ENCODE results near the gene ADGRF3. TPM values are rescaled to one million over a fixed set of nuclear protein-coding genes. Genes with fewer than 3 reads are reported as not detected.

ADGRF3 gene
- total and polyA plus RNA-seq, 2 of the 13 experiments (the other 11 are each of a cell fraction or from before 2014, with no cell fraction given) = 0.40 to 1.5 TPM

GRCh38 chr2:26387189-26387588, 40.6 kb upstream of the ADGRF3 start:
- ATAC-seq = no peak
- in situ Hi-C loops (cut with HindIII; ENCODE audit: extremely low pct_ligation_motif_present, low pct_unique_long_range_greater_than_20kb) (no loop called here), intact Hi-C loops (cut with micrococcal nuclease; ENCODE audit: unreplicated experiment) (no loop called here)
- H3K4me3 ChIP-seq (replicated peaks in 1 of 3; ENCODE audit: insufficient read depth in 1 of 3, low read depth in 2 of 3, low read length in 3 of 3) = no peak overlapping the region
- no peak overlapping the region for H3K4me2 ChIP-seq (ENCODE audit: low read depth, low read length)
- H3K9me3 ChIP-seq (ENCODE audit: low read length) = no peaks in the 10 kb centered on the region
- H3K27ac ChIP-seq (ENCODE audit: extremely low read length, insufficient read depth, low read length) = no peak overlapping the region
- H3K9ac ChIP-seq (ENCODE audit: insufficient read depth, low read depth, low read length) = no peak overlapping the region
- no peaks in the 10 kb centered on the region for H4K20me1 ChIP-seq (ENCODE audit: insufficient read depth, low read length)
- TF ChIP-seq ZNF557 (CRISPR knock-in tag; IDR thresholded peaks at IDR 0.05) (no peak), THRA (CRISPR knock-in tag; IDR thresholded peaks at IDR 0.05; ENCODE audit: borderline replicate concordance) (no peak), ZNF530 (CRISPR knock-in tag; IDR thresholded peaks at IDR 0.05; ENCODE audit: low read depth) (no peak), ZNF687 (CRISPR knock-in tag; IDR thresholded peaks at IDR 0.05) (no peak), RAD21 (CRISPR knock-in tag; IDR thresholded peaks at IDR 0.05) (no peak), SP2 (CRISPR knock-in tag; IDR thresholded peaks at IDR 0.05) (no peak), PCBP1 (IDR thresholded peaks at IDR 0.05; ENCODE audit: borderline replicate concordance, low read depth, low read length) (no peak), GTF3A (CRISPR knock-in tag; conservative IDR thresholded peaks at IDR 0.05) (no peak), ISX (CRISPR knock-in tag; conservative IDR thresholded peaks at IDR 0.05) (no peak)
- TF ChIP-seq, protein P1, sequence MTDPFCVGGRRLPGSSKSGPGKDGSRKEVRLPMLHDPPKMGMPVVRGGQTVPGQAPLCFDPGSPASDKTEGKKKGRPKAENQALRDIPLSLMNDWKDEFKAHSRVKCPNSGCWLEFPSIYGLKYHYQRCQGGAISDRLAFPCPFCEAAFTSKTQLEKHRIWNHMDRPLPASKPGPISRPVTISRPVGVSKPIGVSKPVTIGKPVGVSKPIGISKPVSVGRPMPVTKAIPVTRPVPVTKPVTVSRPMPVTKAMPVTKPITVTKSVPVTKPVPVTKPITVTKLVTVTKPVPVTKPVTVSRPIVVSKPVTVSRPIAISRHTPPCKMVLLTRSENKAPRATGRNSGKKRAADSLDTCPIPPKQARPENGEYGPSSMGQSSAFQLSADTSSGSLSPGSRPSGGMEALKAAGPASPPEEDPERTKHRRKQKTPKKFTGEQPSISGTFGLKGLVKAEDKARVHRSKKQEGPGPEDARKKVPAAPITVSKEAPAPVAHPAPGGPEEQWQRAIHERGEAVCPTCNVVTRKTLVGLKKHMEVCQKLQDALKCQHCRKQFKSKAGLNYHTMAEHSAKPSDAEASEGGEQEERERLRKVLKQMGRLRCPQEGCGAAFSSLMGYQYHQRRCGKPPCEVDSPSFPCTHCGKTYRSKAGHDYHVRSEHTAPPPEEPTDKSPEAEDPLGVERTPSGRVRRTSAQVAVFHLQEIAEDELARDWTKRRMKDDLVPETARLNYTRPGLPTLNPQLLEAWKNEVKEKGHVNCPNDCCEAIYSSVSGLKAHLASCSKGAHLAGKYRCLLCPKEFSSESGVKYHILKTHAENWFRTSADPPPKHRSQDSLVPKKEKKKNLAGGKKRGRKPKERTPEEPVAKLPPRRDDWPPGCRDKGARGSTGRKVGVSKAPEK (CRISPR knock-in tag; IDR thresholded peaks at IDR 0.05; ENCODE audit: borderline replicate concordance) = no peak
- TF ChIP-seq, protein P2, sequence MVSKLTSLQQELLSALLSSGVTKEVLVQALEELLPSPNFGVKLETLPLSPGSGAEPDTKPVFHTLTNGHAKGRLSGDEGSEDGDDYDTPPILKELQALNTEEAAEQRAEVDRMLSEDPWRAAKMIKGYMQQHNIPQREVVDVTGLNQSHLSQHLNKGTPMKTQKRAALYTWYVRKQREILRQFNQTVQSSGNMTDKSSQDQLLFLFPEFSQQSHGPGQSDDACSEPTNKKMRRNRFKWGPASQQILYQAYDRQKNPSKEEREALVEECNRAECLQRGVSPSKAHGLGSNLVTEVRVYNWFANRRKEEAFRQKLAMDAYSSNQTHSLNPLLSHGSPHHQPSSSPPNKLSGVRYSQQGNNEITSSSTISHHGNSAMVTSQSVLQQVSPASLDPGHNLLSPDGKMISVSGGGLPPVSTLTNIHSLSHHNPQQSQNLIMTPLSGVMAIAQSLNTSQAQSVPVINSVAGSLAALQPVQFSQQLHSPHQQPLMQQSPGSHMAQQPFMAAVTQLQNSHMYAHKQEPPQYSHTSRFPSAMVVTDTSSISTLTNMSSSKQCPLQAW (CRISPR knock-in tag; IDR thresholded peaks at IDR 0.05) = no peak
- H3K36me3 ChIP-seq (replicated peaks in 1 of 2; ENCODE audit: control insufficient read depth in 1 of 2, insufficient read depth in 2 of 2, low read length in 2 of 2) = peaks cover 17 to 79% of the 10 kb centered on the region in 2 experiments
- POLR2A ChIA-PET = no interaction called here
- WGBS (ENCODE audit: low lambda C conversion rate) = 97% methylated on average over 4 of the region's 4 CpGs
- DNase-seq (ENCODE audit: low spot score) = no peak
- H3K27me3 ChIP-seq (ENCODE audit: control insufficient read depth in 1 of 2, insufficient read depth in 2 of 2, low read length in 2 of 2) = no peaks in the 10 kb centered on the region
- FAIRE-seq = no peak
- H3K4me1 ChIP-seq (ENCODE audit: insufficient read depth, low read length) = no peaks in the 10 kb centered on the region
- BruUV-seq (replicated peaks) = no TSS peak
- H2AFZ ChIP-seq (ENCODE audit: low read length) = no peak overlapping the region
- H3K79me2 ChIP-seq (ENCODE audit: insufficient read depth, low read length) = no peaks in the 10 kb centered on the region
- CTCF ChIA-PET (ENCODE audit: low intra/inter-chr PET ratio, low total read pairs) = no interaction called here
